HG02642 (cell line): Measurements from ENCODE around the gene ATE1.
"Not testable (repeated sequence)": the region's sequence is repeated elsewhere in the genome, so short reads cannot be mapped to it uniquely, and the experiment has no call there.

Experiments used
- ATAC-seq: cut with Tn5 transposase; IDR thresholded peaks from one replicate; pipeline ENCODE4 v1.9.1; 2021; ENCODE audit warnings: mild to moderate bottlenecking; ENCODE audit not compliant: unreplicated experiment, poor library complexity

The ATE1 gene

DNA sequence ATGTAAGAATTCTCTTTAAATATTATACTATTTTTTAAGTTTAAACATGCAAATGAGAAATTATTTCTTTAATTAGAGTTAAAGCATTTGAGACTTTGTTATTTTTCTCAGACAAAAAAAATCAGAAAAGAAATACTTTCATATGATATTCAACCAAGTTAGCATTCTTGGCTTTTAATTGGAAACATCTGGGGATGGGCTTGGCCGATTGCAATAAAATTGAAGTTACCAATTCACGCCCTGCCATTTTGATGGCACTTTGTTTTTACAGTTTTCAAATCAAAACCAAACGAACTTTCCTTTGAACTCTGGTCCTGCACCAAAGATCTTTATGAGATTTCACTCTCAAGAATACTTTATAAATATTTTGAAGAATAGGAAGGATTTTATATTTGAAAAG lies 127.7 kb downstream of the ATE1 start:
- no peak for ATAC-seq

DNA sequence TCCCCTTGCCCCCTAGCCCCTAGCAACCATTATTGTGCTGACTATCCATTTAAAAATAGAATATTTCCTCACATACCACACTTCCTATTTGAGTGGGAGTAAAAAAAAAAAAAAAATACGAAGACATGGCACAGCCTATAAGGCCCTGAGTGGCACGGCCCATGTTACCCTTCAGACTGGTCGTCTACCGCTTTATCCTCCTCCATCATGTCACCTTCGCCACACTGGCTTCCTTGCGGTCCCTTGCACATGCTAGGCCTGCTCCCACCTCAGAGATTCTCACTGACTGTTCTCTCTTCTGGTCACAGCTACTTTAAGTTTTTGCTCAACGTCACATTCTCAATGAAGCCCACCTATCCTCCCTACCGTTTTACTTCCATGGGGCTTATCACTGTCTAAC lies 130.3 kb downstream of the ATE1 start:
- ATAC-seq: no peak

DNA sequence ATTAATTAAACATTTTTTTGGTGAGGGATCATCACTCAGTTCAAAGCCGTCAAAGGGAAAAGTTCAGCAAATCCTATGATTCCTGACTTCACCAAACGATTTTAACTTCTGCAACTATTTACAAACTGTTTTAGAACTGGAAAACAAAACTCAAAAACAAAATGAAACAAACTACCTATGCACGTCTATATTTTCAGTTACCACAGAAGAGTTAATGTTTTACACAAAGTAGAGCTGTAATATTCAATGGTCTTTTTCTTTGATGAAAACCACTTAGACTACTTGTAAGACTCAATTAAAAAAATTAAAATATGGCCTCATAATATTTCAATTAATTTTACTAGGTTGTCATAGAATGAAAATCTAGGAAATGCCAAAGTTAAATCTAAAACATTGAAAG lies 131.5 kb downstream of the ATE1 start:
- no peak for ATAC-seq

DNA sequence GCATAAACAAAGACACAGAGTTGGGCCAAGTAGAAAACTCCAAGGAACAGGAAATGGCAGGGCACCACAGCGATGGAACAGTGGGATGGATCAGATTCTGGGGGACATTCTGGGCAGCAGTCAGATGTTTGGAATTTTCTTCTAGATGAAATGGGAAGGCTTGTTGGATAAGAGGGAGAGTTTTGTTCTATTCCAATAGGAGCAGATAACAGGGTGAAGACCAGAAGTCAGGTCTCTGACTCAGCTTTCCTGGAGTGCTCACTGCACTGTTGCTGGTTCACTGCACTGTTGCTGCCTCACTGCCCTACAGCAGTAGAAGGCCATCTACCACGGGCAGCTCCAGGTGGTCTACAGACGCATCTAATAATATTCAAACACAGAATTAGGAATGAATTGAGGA lies 135.6 kb downstream of the ATE1 start:
- ATAC-seq: no peak

DNA sequence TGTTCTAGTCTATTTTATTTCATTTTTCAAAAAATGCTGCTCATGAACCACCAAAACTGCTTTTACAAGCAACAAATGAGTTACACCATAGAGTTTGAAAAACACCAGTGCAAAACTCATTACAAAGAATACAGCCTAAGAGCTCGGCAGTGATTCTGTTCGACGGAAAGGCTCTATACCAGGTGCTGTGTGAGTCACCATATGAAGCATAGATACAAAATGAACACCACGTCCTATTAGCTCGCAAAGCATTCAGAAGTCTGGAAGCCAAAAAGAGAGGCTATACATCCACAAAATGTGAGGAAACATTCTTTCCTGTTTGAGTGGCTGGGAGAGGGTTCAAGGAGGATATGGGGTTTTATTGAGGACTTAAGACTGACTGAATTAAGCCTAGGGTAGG lies 136.1 kb downstream of the ATE1 start:
- no peak for ATAC-seq

DNA sequence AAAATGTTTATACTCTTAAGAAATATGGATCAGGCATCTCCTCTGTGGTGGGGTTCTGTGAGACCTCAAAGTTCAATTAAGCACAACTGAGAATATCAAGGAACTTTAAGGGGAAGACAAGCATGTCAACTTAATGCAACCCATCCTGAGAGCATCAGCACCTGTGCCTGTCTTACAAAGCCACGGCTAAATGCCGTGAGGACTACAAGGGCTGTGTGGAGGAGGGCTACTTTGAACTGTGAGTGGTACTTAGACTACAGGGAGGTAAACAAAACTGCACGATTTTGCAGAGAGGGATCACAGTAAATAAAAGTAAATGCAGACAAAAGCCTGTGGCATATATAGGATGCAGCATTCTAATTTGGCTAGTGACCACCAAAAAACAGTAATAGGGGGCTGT lies 139.1 kb downstream of the ATE1 start:
- ATAC-seq: no peak

DNA sequence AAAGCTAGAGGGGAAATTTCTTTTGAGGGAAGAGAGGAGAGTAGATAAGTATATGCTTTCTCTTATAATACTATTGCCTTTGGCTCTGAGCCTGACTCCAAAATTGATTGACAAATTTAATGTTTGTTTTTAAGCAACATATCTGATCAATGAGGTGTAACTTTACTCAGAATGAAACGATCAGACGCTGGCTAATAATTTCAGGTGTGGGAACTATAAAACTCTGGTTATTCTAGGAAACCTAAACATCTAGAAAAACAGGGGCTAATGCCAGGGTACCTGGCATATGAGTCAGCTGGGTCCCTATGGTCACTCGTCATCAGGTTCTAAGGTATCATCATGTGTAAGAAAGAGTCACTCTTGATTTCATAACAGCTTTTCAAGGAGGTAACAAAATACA lies 139.7 kb downstream of the ATE1 start:
- no peak for ATAC-seq

DNA sequence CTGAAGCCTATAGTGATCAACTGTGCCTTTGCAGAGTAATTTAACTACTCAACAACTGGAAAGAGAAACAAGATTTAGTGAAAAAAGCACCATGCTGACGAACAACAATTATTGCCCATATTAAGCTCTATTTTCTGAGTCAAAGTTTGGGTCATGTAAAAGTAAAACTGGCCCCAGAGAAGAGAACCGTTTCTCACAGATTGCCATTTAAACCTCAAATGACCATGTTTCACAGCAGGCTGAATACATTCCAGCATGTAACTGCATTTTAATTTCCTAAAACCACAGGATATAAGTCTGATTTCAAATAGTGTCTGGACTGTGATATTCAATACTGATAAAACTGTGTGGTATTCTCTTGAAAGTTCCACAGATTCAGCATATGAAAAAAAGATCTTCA lies 140.7 kb downstream of the ATE1 start:
- ATAC-seq: no peak

DNA sequence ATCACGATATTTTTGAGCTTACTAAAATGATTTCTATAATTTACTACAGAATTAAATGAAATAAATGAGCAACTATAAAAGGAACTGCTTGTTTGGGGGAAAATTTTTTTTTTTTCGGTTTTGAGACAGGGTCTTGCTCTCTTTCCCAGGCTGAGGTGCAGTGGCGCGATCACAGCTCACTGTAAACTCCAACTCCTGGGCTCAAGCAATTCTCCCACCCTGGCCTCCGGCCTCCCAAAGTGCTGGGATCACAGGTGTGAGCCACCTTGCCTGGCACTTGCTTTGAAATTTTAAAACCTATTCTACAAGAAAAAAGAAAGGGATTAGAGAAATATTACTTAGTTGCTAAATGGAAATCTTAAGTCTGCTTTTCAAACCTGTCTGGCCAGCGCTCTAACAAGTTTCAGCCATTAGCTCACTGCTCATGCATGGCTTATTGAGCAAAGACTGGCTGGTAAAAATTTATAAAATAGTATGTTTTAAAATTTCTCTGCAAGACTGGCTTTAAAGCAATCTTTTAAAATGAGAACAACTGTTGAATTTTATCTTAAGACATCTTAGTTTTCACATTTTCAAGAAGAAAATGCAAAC lies 144.0 kb downstream of the ATE1 start:
- no peak for ATAC-seq

DNA sequence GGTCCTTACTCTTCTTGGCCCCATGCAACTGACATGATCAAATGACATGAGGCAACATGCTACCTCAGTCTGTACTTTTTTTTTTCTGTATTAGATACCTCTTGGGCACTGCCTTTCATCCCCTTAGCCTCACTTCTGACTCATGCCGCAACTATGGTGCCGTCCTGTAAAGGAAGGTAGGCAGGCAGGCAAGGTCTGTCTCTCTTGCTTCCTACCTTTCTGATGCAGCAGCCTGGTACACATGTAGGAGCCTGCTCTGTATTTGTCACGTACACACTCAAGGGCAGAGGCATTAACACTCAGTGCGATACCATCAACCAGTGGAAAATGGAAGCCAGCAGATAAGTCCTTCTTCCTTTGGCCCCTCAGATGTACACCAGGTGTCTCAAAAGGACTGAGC lies 146.7 kb downstream of the ATE1 start:
- no peak for ATAC-seq

DNA sequence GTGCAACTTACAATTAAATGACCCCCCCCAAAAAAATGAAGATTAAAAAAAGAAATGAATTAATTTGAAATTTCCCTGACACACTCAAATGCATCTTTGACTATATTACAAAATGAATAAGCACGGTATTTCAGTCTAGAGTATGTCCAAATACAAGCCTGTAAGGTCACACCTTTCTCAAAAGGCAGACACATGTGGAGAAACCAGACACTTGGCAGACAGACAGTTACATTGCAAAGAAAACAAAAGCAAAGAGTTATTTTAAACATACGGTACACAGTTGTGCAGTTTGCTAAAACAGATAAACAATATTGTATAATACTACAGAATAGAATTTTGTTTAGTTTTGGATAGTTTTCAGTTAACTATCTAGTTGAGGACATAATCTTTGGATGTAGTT lies 153.0 kb downstream of the ATE1 start:
- ATAC-seq: no peak

DNA sequence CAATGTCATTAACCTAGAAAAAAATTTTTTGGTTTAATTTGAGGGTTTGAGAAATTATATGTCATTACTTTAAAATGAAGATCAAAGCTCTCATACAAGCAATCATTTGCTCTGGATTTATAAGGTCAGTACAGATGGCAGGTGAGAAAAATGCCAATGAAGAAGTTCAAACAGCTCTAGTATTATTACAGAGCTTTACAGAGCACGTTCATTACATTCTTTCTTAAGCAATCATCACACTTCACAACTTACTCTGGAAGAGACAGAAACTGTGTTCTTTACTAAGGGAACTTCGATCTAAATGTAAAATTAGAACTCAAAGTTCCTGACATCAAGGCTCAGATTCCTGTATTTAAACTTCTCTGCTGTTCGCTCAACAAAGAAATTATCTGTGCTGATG lies 153.4 kb downstream of the ATE1 start:
- ATAC-seq: no peak

DNA sequence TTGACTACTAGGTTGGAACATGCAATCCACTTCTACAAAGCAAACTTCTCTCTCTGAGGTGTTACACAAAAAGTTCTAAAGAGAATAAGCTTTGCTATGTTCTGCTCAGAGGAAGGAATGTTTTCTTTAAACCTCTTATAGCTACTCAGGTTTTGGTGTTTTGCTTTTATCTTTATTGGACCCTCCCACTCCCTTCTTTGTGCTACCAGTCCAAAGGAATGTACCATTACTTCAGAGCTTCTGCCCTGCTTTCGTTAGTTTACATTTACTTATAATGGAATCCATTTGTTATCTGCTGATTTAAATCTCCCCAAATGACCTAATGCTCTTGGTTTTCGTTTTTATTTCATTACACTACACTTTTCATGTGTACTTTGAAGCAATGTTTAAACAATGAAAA lies 154.9 kb downstream of the ATE1 start:
- ATAC-seq: no peak

DNA sequence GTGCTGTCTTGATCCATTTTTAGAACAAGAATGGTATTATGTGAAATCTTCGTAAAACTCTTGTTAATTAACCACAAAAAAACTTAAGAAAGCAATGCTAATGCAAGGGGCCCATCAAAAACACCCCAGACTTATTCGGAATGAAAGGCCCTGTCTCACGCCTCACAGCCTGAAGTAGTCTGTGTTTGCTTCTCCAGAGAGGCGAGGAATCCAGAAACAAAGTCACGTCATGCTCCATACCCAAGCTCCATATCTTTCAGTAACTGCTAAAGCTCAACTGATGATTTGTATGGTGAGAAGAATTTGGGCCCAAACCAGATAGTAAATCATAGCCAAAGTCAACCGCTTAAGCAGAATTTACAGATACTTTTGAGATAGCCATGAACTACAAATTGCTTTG lies 155.4 kb downstream of the ATE1 start:
- ATAC-seq: no peak

DNA sequence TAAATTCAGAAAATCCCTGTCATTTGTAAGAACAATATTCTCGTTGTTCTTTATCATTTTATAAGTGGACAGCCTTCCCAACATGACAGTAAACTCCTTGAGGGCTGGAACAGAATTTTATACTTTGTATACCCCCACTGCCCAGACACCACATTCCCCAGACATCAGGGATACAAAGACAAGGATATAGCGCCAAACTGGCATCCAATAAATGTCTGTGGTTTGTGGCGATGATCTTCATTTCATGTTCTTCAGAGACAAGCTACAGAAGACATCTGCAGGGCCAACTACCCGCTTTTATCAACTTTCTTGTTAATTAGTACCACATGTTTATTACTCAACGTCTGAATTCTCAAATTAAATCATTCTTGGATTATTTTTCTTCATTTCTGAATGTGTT lies 155.9 kb downstream of the ATE1 start:
- no peak for ATAC-seq

DNA sequence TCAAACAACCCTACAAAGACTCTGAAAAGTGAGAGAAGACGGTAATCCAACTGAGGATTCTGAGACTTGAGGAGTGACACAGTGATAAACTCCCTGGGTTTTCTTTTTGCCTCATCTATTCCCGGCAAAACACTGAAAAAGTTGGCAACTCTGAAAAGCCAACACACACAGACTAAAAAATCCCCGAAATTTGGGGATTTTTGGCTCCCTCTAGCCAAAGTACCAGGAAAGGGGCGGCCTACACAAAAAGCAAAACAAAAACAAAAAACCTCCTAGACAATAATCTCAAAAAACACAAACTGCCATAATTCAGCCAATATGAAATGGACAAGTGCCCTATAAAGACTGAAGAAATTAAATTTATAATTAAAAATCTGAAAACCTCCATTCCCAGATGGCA lies 161.4 kb downstream of the ATE1 start:
- no peak for ATAC-seq

DNA sequence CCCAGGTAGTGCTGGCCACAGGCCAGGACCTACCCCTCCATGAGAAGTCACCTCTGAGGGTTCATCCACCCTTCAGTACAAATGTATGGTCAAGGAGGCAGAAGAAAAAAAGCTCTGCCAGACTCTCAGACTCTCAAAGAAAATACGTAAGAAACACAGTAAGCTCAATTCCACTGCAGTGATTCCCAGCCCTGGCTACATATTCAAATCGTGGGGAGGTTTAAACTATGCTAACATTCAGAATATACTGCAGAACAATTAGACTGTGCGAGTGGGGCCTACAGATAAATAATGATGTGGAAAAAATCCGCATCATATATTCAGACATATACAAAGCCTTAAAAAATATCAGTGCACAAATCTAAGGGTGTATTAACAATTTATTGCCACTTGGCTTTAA lies 162.6 kb downstream of the ATE1 start:
- ATAC-seq: no peak

DNA sequence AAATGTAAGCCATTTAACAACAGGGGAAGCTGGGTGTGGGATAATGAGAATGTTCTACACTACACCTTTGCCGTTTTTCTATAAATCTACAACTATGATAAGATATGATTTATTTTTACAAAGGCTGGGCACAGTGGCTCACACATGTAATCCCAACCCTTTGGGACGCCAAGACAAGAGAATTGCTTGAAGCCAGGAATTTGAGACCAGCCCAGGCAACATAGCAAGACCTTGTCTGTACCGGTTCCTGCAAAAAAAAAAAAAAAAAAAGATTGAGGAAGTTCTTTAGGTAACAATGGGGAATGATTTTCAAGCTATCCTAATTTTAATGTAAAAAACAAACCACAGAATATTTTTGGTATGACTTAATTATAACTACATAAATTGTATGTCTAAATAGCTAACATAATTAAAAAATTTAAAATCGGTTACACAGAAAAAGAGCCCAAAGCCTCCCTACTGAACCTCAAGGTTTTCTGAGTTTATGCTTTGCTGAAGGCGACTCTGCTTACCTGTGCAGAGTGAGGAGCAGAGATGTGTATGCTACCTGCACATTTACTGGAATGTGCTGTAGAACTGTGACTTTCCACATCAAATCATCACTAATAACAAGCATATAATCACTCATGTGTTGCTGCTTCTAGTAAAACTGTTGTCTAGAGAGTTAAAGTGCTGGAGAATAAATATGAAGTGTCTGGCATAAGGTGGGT lies 163.4 kb downstream of the ATE1 start:
- no peak for ATAC-seq

DNA sequence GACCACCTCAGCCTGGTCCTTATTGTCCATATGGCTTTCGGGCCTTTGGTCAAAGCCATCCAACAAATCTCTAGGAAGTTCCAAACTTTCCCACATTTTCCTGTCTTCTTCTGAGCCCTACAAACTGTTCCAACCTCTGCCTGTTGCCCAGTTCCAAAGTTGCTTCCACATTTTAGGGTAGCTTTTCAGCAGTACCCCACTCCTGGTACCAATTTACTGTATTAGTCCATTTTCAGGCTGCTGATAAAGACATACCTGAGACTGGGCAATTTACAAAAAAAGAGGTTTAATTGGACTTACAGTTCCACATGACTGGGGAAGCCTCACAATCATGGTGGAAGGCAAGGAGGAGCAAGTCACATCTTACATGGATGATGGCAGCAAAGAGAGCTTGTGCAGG lies 170.6 kb downstream of the ATE1 start:
- ATAC-seq: not testable (repeated sequence)

DNA sequence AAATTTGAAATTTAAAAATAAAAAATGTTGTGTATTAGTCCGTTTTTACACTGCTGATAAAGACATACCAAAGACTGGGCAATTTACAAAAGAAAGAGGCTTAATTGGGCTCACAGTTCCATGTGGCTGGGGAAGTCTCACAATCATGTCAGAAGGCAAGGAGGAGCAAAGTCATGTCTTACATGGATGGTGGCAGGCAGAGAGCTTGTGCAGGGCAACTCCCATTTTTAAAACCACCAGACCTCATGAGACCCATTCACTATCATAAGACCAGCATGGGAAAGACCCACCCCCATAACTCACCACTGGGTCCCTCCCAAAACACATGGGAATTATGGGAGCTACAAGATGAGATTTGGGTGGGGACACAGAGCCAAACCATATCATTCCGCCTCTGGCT lies 172.3 kb downstream of the ATE1 start:
- not testable (repeated sequence) for ATAC-seq

DNA sequence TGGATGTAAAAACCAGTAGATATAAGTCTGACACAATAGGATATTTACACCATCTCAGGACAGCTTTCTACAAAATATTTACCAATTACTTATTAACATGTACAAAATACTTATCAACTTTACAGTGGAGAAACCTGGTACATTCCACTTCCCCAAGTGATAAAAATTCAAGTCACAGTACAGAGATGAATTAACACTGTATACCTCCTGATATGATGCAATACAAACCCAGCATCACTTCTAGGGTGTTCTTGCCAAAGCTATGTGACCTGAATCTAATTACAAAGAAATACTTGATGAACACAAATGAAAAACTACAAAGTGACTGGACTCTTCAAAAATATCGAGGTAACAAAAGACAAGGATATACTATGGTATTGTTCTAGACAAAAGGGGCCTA lies 173.2 kb downstream of the ATE1 start:
- peak; percentile 27 for ATAC-seq

DNA sequence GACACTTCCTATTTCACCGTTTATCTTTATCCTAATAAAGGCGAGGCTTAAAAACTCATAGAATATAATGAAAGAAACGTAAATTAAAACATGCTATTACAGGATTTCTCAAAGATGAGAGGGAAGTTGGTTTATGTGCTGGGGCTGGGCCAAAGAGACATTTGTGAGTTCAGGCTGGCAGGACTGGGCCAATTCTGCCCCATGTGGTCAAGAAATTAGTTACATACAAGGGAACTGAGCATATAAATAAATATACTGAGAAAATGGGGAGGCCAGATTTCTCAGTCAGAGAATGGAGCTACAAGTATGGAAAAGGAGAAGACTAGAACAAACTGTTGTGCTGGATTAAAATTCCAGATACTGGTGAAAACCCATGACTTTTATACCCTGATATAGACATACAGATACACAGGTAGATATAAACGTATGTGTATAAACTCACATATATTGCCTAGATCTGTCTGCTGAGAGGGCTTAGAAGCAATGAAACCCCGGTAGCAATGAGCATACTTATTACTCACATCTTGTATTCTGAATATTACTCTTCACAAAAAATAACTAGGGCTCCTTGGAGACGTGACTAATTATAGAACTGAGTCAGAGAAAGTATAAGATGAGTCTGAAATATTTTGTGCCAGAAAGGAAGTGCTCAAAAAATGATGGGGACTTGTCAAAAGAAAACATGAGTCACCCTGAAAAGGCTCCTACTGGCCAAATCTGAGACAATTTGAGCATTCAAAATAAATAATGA lies 173.9 kb downstream of the ATE1 start:
- ATAC-seq: peak; percentile 75
